IPS DF 6.9 (cell line): ENCODE measurements around the gene CHRNB2.

Experiments used
- DNase-seq: peaks from one replicate; pipeline ENCODE4 v3.0.0-alpha.2; 2013; ENCODE audit warnings: low read depth, low spot score
- H3K27ac ChIP-seq: one replicate; pipeline ENCODE4 v1.5.1; 2013; ENCODE audit warnings: low read length, control low read depth
- H3K27me3 ChIP-seq: 2 replicates; pipeline ENCODE4 v1.6.1; 2013; ENCODE audit warnings: mild to moderate bottlenecking, low read length; ENCODE audit not compliant: control insufficient read depth, insufficient read depth
- H3K36me3 ChIP-seq: 2 replicates; pipeline ENCODE4 v1.6.1; 2013; ENCODE audit warnings: low read length; ENCODE audit not compliant: control insufficient read depth, insufficient read depth
- H3K4me1 ChIP-seq: 2 replicates; pipeline ENCODE4 v1.6.1; 2013; ENCODE audit warnings: low read length; ENCODE audit not compliant: control insufficient read depth, insufficient read depth
- H3K4me3 ChIP-seq: 2 replicates; pipeline ENCODE4 v1.5.1; 2013; ENCODE audit warnings: mild to moderate bottlenecking, low read length
- H3K9me3 ChIP-seq: 2 replicates; pipeline ENCODE4 v1.6.1; 2013; ENCODE audit warnings: low read length, inconsistent platforms; ENCODE audit not compliant: control insufficient read depth, insufficient read depth
- WGBS: extraction: QIAGEN DNeasy Blood & Tissue Kit; methylation state at CpG from one replicate; pipeline ENCODE4 v1.1.7; 2013; ENCODE audit warnings: mixed read lengths, missing lambda C conversion rate; ENCODE audit not compliant: insufficient read length, insufficient coverage; 5-methylcytosine and 5-hydroxymethylcytosine counted together

The CHRNB2 gene

GRCh38 chr1:154571244-154571963 is 3.8 kb downstream of the CHRNB2 start:
- 0 out of 2 replicates have a peak, but pooled peaks cover 4% of the 10 kb centered on the region for H3K36me3 ChIP-seq
- no peak for DNase-seq
- no peak overlapping the region for H3K27ac ChIP-seq
- H3K4me1 ChIP-seq: peaks cover 4% of the 10 kb centered on the region; the same call in 1 of the 2 replicates
- H3K9me3 ChIP-seq: no peaks in the 10 kb centered on the region
- H3K4me3 ChIP-seq: no peak overlapping the region
- no CpG with 5 or more reads among the region's 59 CpGs for WGBS
- H3K27me3 ChIP-seq: no peaks in the 10 kb centered on the region

- DNase-seq: no peak
- Histone ChIP-seq H3K27me3 (no peaks in the 10 kb centered on the region), H3K9me3 (no peaks in the 10 kb centered on the region), H3K4me3 (no peak overlapping the region), H3K36me3 (0 out of 2 replicates have a peak, but pooled peaks cover 4% of the 10 kb centered on the region), H3K27ac (no peak overlapping the region), H3K4me1 (peaks cover 4% of the 10 kb centered on the region; the same call in 1 of the 2 replicates)
- WGBS: no CpG with 5 or more reads among the region's 29 CpGs
Measured at GRCh38 chr1:154571964-154572288, 4.3 kb downstream of the CHRNB2 start.

GRCh38 chr1:154572468-154573167 is 5.0 kb downstream of the CHRNB2 start:
- peaks cover 4% of the 10 kb centered on the region; the same call in 1 of the 2 replicates for H3K4me1 ChIP-seq
- H3K27me3 ChIP-seq: no peaks in the 10 kb centered on the region
- no peak for DNase-seq
- H3K4me3 ChIP-seq: no peak overlapping the region
- 0 out of 2 replicates have a peak, but pooled peaks cover 4% of the 10 kb centered on the region for H3K36me3 ChIP-seq
- no CpG with 5 or more reads among the region's 10 CpGs for WGBS
- H3K27ac ChIP-seq: no peak overlapping the region
- no peaks in the 10 kb centered on the region for H3K9me3 ChIP-seq

GRCh38 chr1:154573168-154573510 is 5.6 kb downstream of the CHRNB2 start:
- no peaks in the 10 kb centered on the region for H3K9me3 ChIP-seq
- peaks cover 4% of the 10 kb centered on the region; the same call in 1 of the 2 replicates for H3K4me1 ChIP-seq
- H3K36me3 ChIP-seq: 0 out of 2 replicates have a peak, but pooled peaks cover 5% of the 10 kb centered on the region
- no peaks in the 10 kb centered on the region for H3K27me3 ChIP-seq
- DNase-seq: no peak
- WGBS: no CpG with 5 or more reads among the region's 3 CpGs
- no peak overlapping the region for H3K27ac ChIP-seq
- no peak overlapping the region for H3K4me3 ChIP-seq

GRCh38 chr1:154574716-154575115 is 7.1 kb downstream of the CHRNB2 start:
- no peak for DNase-seq
- H3K4me3 ChIP-seq: no peak overlapping the region
- H3K27me3 ChIP-seq: no peaks in the 10 kb centered on the region
- H3K36me3 ChIP-seq: peaks cover 13% of the 10 kb centered on the region; the same call in 1 of the 2 replicates
- WGBS: no CpG with 5 or more reads among the region's 7 CpGs
- H3K9me3 ChIP-seq: no peaks in the 10 kb centered on the region
- H3K27ac ChIP-seq: no peak overlapping the region
- no peaks in the 10 kb centered on the region for H3K4me1 ChIP-seq

GRCh38 chr1:154575147-154575927 is 7.8 kb downstream of the CHRNB2 start:
- H3K4me1 ChIP-seq: no peaks in the 10 kb centered on the region
- H3K4me3 ChIP-seq: no peak overlapping the region
- DNase-seq: no peak
- H3K27ac ChIP-seq: no peak overlapping the region
- WGBS: no CpG with 5 or more reads among the region's 10 CpGs
- no peaks in the 10 kb centered on the region for H3K27me3 ChIP-seq
- peaks cover 16% of the 10 kb centered on the region; the same call in 1 of the 2 replicates for H3K36me3 ChIP-seq
- H3K9me3 ChIP-seq: no peaks in the 10 kb centered on the region

- no peaks in the 10 kb centered on the region for H3K27me3 ChIP-seq
- DNase-seq: no peak
- peaks cover 21% of the 10 kb centered on the region; the same call in 1 of the 2 replicates for H3K36me3 ChIP-seq
- no peak overlapping the region for H3K4me3 ChIP-seq
- H3K27ac ChIP-seq: no peak overlapping the region
- no peaks in the 10 kb centered on the region for H3K9me3 ChIP-seq
- no peaks in the 10 kb centered on the region for H3K4me1 ChIP-seq
- no CpG with 5 or more reads among the region's 8 CpGs for WGBS
Measured at GRCh38 chr1:154575951-154576566, 8.5 kb downstream of the CHRNB2 start.

GRCh38 chr1:154577346-154578057 is 9.9 kb downstream of the CHRNB2 start:
- H3K9me3 ChIP-seq: no peaks in the 10 kb centered on the region
- no peaks in the 10 kb centered on the region for H3K27me3 ChIP-seq
- no CpG with 5 or more reads among the region's 7 CpGs for WGBS
- no peak overlapping the region for H3K4me3 ChIP-seq
- no peak for DNase-seq
- peaks cover 20% of the 10 kb centered on the region; the same call in 1 of the 2 replicates for H3K36me3 ChIP-seq
- no peaks in the 10 kb centered on the region for H3K4me1 ChIP-seq
- H3K27ac ChIP-seq: no peak overlapping the region

- Histone ChIP-seq H3K9me3 (no peaks in the 10 kb centered on the region), H3K27me3 (no peaks in the 10 kb centered on the region), H3K36me3 (peaks cover 24% of the 10 kb centered on the region; the same call in 1 of the 2 replicates), H3K27ac (no peak overlapping the region), H3K4me1 (no peaks in the 10 kb centered on the region), H3K4me3 (no peak overlapping the region)
- DNase-seq: no peak
- WGBS: no CpG with 5 or more reads among the region's 6 CpGs
Measured at GRCh38 chr1:154578058-154578418, 10.5 kb downstream of the CHRNB2 start.
